ENCODE results near the gene KREMEN1.

DNA sequence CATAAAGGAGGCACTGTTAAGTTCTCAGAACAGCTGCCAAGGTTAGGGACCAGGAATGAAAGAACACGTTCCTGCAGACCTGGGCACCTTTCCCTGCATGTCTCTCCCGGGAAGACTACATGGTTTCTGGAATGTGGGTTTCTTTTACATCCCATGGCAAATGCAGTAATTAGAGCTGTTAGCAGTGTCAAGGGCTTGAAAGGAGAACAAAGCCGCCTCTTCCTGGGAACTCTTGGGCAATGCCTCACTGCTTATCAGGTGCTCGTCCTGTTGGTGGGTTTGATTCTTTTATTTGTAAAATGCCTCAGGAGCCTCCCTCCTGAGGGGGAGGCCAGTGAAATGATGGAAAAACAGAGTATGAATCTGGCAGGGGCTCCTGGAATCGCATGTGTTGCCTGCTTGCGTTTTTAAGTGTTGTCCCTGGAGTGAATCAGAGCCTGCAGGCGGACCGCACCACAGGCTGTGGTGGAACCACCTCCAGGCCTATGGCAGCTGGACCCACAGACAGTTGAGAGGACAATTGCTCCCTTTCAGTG lies 10.5 kb upstream of the KREMEN1 start:
- TF ChIP-seq CTCF (IDR thresholded peaks at IDR 0.05) (no peak), POLR2A (IDR thresholded peaks at IDR 0.05) (no peak)
